ENCODE measurements around the gene GMCL2. TPM values are rescaled to one million over a fixed set of nuclear protein-coding genes. Genes with fewer than 3 reads are reported as not detected.

The GMCL2 gene
- total and polyA plus RNA-seq, 9 of the 15 experiments (the other 6 are each of a cell fraction or from before 2014, with no cell fraction given), result 0.04 TPM; not detected in 8

DNA sequence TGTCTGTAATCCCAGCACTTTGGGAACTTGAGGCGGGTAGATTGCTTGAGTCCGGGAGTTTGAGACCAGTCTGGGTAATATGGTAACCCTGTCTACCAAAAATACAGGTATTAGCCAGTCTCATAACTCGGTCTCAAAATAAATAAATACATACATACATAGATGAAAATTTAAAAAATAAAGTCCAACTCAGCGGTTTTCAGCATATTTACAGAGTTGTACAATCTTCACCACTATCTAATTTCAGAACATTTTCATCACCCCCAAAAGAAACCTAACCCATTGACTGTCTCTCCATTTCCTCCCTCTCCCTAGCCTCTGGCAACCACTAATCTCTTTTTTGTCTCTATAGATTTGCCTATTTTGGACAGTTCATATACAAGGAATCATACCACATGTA lies 45.6 kb downstream of the GMCL2 start:
- Histone ChIP-seq H3K4me3 (no peak overlapping the region), H3K4me1 (replicated peaks in 1 of 2; ENCODE audit: control insufficient read depth in 2 of 2, insufficient read depth in 2 of 2, low read length in 2 of 2) (peaks cover 0 to 11% of the 10 kb centered on the region in 2 experiments; a peak in 3 of 5 replicates), H3K4me2 (ENCODE audit: insufficient read depth, low read length) (no peak overlapping the region), H3K27ac (ENCODE audit: extremely low read depth, low read depth, low read length) (no peak overlapping the region), H3K9me3 (replicated peaks; ENCODE audit: control insufficient read depth, insufficient read depth, low read depth, low read length) (no peaks in the 10 kb centered on the region), H3K9ac (ENCODE audit: insufficient read depth in 1 of 2, low read depth in 2 of 2, low read length in 2 of 2) (no peak overlapping the region; a peak in 1 of 4 replicates), H3K27me3 (ENCODE audit: control insufficient read depth in 2 of 2, insufficient read depth in 2 of 2, low read length in 2 of 2) (no peaks in the 10 kb centered on the region), H2AFZ (ENCODE audit: low read depth, low read length) (no peak overlapping the region), H3K79me2 (ENCODE audit: control insufficient read depth, insufficient read depth, low read length) (peaks cover 9% of the 10 kb centered on the region), H3K9me1 (ENCODE audit: control insufficient read depth, insufficient read depth, low read length) (no peaks in the 10 kb centered on the region), H3K36me3 (ENCODE audit: control insufficient read depth, insufficient read depth, low read length) (peaks cover 90% of the 10 kb centered on the region), H4K20me1 (replicated peaks; ENCODE audit: control insufficient read depth, insufficient read depth, low read length) (0 out of 2 replicates have a peak, but pooled peaks cover 8% of the 10 kb centered on the region)
- in situ Hi-C loops (cut with MboI) (no loop called here), intact Hi-C loops (cut with micrococcal nuclease) (no loop called here)
- ChIA-PET CTCF (ENCODE audit: low intra/inter-chr PET ratio) (no interaction called here), POLR2A (interaction anchor here (0.8 to 3.2 kb wide), 2 partner anchors 9 to 11 kb away, joined by 3 to 20 read pairs; no protein-coding TSS in a partner anchor)
- ATAC-seq (no peak), FAIRE-seq (no peak), DNase-seq (ENCODE audit: extremely low read depth in 1 of 4, low spot score in 3 of 4) (no peak)
- no TSS peak for BruUV-seq (replicated peaks)
- no peak for TF ChIP-seq GTF2E2 (tag; IDR thresholded peaks at IDR 0.05)
- TF ChIP-seq ZNF316 (IDR thresholded peaks at IDR 0.05), result peak; percentile 79
- peak; percentile 51; the same call in 1 of the 2 replicates for TF ChIP-seq C11orf30 (IDR thresholded peaks at IDR 0.05; ENCODE audit: low read depth)
- WGBS (ENCODE audit: insufficient coverage, low coverage, missing lambda C conversion rate), result 92% methylated on average over 4 of the region's 4 CpGs

DNA sequence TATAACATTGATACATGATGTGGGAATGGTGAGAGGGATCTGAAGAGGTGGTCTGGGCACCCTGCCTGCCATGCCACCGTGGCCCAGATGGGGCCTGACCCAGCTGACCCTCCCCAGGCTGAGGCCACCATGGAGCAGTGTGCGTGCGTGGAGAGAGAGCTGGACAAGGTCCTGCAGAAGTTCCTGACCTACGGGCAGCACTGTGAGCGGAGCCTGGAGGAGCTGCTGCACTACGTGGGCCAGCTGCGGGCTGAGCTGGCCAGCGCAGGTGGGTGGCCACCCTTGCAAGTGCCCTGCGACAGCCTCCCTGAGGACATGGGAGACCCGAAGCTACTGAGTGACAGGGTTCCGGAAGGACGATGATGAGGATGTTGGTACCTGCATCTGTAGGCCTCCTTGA lies 49.2 kb downstream of the GMCL2 start:
- in situ Hi-C loops (cut with MboI), result no loop called here
- no peak overlapping the region for H3K4me3 ChIP-seq

More for the DNA sequence above, 49.2 kb downstream of the GMCL2 start:
- H4K20me1 ChIP-seq (replicated peaks; ENCODE audit: control insufficient read depth, insufficient read depth, low read length), result no peaks in the 10 kb centered on the region
- FAIRE-seq (no peak), ATAC-seq (peak; percentile 30; the same call in 2 of the 3 replicates), DNase-seq (ENCODE audit: extremely low read depth in 1 of 4, low spot score in 3 of 4) (no peak)
- TF ChIP-seq RBFOX2 (IDR thresholded peaks at IDR 0.05; ENCODE audit: low read depth, low read length), result peak; percentile 48
- TF ChIP-seq ZNF584 (CRISPR knock-in tag; IDR thresholded peaks at IDR 0.05; ENCODE audit: low read depth), result no peak
- peak; percentile 65 for TF ChIP-seq POLR2G (IDR thresholded peaks at IDR 0.05; ENCODE audit: low read depth, low read length)
- ChIA-PET CTCF (ENCODE audit: low intra/inter-chr PET ratio) (no interaction called here), POLR2A (interaction anchor here (0.8 to 1.2 kb wide), 5 partner anchors 11 to 16 kb away, joined by 3 to 4 read pairs (median 4); partner anchors contain the start of gene NHP2)
- BruUV-seq (replicated peaks), result no TSS peak
- intact Hi-C loops (cut with micrococcal nuclease), result no loop called here
- H3K9ac ChIP-seq (ENCODE audit: insufficient read depth in 1 of 2, low read depth in 2 of 2, low read length in 2 of 2), result peak overlapping the region in 1 of 2 experiments; percentile 54; a peak in 2 of 4 replicates
- H3K27ac ChIP-seq (ENCODE audit: extremely low read depth, low read depth, low read length), result no peak overlapping the region; the same call in 2 of the 3 replicates
- 94% methylated on average over 12 of the region's 12 CpGs for WGBS (ENCODE audit: insufficient coverage, low coverage, missing lambda C conversion rate)
- no peak overlapping the region for H3K4me2 ChIP-seq (ENCODE audit: insufficient read depth, low read length)
- no peak overlapping the region for H2AFZ ChIP-seq (ENCODE audit: low read depth, low read length)
- peaks cover 93% of the 10 kb centered on the region for H3K36me3 ChIP-seq (ENCODE audit: control insufficient read depth, insufficient read depth, low read length)
- H3K9me3 ChIP-seq (replicated peaks; ENCODE audit: control insufficient read depth, insufficient read depth, low read depth, low read length), result no peaks in the 10 kb centered on the region
- no peaks in the 10 kb centered on the region for H3K9me1 ChIP-seq (ENCODE audit: control insufficient read depth, insufficient read depth, low read length)
- peaks cover 0 to 5% of the 10 kb centered on the region in 2 experiments; a peak in 3 of 5 replicates for H3K4me1 ChIP-seq (replicated peaks in 1 of 2; ENCODE audit: control insufficient read depth in 2 of 2, insufficient read depth in 2 of 2, low read length in 2 of 2)
- H3K79me2 ChIP-seq (ENCODE audit: control insufficient read depth, insufficient read depth, low read length), result peaks cover 36% of the 10 kb centered on the region
- H3K27me3 ChIP-seq (ENCODE audit: control insufficient read depth in 2 of 2, insufficient read depth in 2 of 2, low read length in 2 of 2), result no peaks in the 10 kb centered on the region

Data from K562 (cell line).